ENCODE results near the gene WDR5B. TPM values are rescaled to one million over a fixed set of nuclear protein-coding genes. Genes with fewer than 3 reads are reported as not detected.
"Not testable (repeated sequence)": the region's sequence is repeated elsewhere in the genome, so short reads cannot be mapped to it uniquely, and the experiment has no call there.

The WDR5B gene
- polyA plus RNA-seq, 6 donors from 2014 or later, result 1.8 to 3.1 (median 2.6) TPM; not detected in 1

- ATAC-seq (ENCODE audit: low read depth in 2 of 2), result peak; percentile 53 to 57
- H3K27me3 Mint-ChIP-seq, result no peaks in the 10 kb centered on the region
- no peaks in the 10 kb centered on the region for H3K9me3 Mint-ChIP-seq
- H3K4me3 Mint-ChIP-seq, result peak within 1 kb of the TSS; percentile 89 to 99 (median 96)
- peak within 1 kb of the TSS; percentile 90 to 98 (median 98) for H3K27ac Mint-ChIP-seq
- peaks cover 27 to 31% (median 30%) of the 10 kb centered on the region in 3 donors for H3K4me1 Mint-ChIP-seq
- DNase-seq, result peak; percentile 80
- no peaks in the 10 kb centered on the region for H3K36me3 Mint-ChIP-seq
These were observed 32.8 kb downstream of the WDR5B start, which contains the start of gene MIX23 for GRCh38 chr3:122382888-122383666. Gene MIX23 (minus strand): TSS chr3:122383231. CDS start chr3:122383224, 7 bp downstream.

GRCh38 chr3:122377975-122378374 lies 37.9 kb downstream of the WDR5B start:
- H3K9me3 Mint-ChIP-seq, result no peaks in the 10 kb centered on the region
- H3K27ac Mint-ChIP-seq, result no peak overlapping the region
- H3K36me3 Mint-ChIP-seq, result peaks cover 8 to 13% of the 10 kb centered on the region in 2 donors
- H3K4me3 Mint-ChIP-seq, result no peak overlapping the region
- no peak for ATAC-seq (ENCODE audit: low read depth in 2 of 2)
- peaks cover 12 to 17% (median 15%) of the 10 kb centered on the region in 3 donors for H3K4me1 Mint-ChIP-seq
- DNase-seq, result no peak
- H3K27me3 Mint-ChIP-seq, result no peaks in the 10 kb centered on the region

- no peaks in the 10 kb centered on the region for H3K9me3 Mint-ChIP-seq
- peaks cover 2 to 10% (median 8%) of the 10 kb centered on the region in 3 donors for H3K4me1 Mint-ChIP-seq
- no peak for DNase-seq
- no peaks in the 10 kb centered on the region for H3K27me3 Mint-ChIP-seq
- no peak for ATAC-seq (ENCODE audit: low read depth in 2 of 2)
- peaks cover 13 to 14% of the 10 kb centered on the region in 2 donors for H3K36me3 Mint-ChIP-seq
- H3K27ac Mint-ChIP-seq, result peak overlapping the region in 1 of 6 donors; percentile 71
- H3K4me3 Mint-ChIP-seq, result no peak overlapping the region
These were observed 41.8 kb downstream of the WDR5B start for GRCh38 chr3:122374034-122374433.

- Mint-ChIP-seq H3K9me3 (no peaks in the 10 kb centered on the region), H3K27ac (peak overlapping the region in 2 of 6 donors; percentile 52 to 54), H3K4me3 (no peak overlapping the region), H3K36me3 (peaks cover 8 to 22% of the 10 kb centered on the region in 2 donors), H3K27me3 (no peaks in the 10 kb centered on the region), H3K4me1 (peaks cover 0 to 2% (median 0%) of the 10 kb centered on the region in 3 donors)
- no peak for ATAC-seq (ENCODE audit: low read depth in 2 of 2)
- no peak for DNase-seq
These were observed 49.5 kb downstream of the WDR5B start for GRCh38 chr3:122366379-122366749.

GRCh38 chr3:122365582-122366378 lies 50.1 kb downstream of the WDR5B start:
- peaks cover 8 to 18% of the 10 kb centered on the region in 2 donors for H3K36me3 Mint-ChIP-seq
- not testable (repeated sequence) for H3K4me3 Mint-ChIP-seq; H3K9me3 Mint-ChIP-seq; DNase-seq; H3K4me1 Mint-ChIP-seq; ATAC-seq (ENCODE audit: low read depth in 2 of 2); H3K27me3 Mint-ChIP-seq
- peak overlapping the region in 2 of 6 donors; percentile 15 to 54 for H3K27ac Mint-ChIP-seq

GRCh38 chr3:122365073-122365472 lies 50.8 kb downstream of the WDR5B start:
- no peaks in the 10 kb centered on the region for H3K4me1 Mint-ChIP-seq
- ATAC-seq (ENCODE audit: low read depth in 2 of 2) (no peak), DNase-seq (no peak)
- H3K36me3 Mint-ChIP-seq, result peaks cover 8 to 18% of the 10 kb centered on the region in 2 donors
- peak overlapping the region in 1 of 6 donors; percentile 15 for H3K27ac Mint-ChIP-seq
- no peaks in the 10 kb centered on the region for H3K27me3 Mint-ChIP-seq
- H3K9me3 Mint-ChIP-seq, result no peaks in the 10 kb centered on the region
- no peak overlapping the region for H3K4me3 Mint-ChIP-seq

GRCh38 chr3:122364490-122364889 lies 51.4 kb downstream of the WDR5B start:
- DNase-seq (no peak), ATAC-seq (ENCODE audit: low read depth in 2 of 2) (no peak)
- H3K4me1 Mint-ChIP-seq, result no peaks in the 10 kb centered on the region
- H3K36me3 Mint-ChIP-seq, result peaks cover 8 to 18% of the 10 kb centered on the region in 2 donors
- H3K9me3 Mint-ChIP-seq, result no peaks in the 10 kb centered on the region
- H3K27me3 Mint-ChIP-seq, result no peaks in the 10 kb centered on the region
- H3K27ac Mint-ChIP-seq, result no peak overlapping the region
- H3K4me3 Mint-ChIP-seq, result no peak overlapping the region

Other genes starting within 250 kb of the WDR5B start
- not detected for gene CASR, start 232.4 kb downstream of the WDR5B start, polyA plus RNA-seq (ENCODE audit: low read depth in 6 of 6)
- gene CSTA, start 90.8 kb downstream of the WDR5B start, polyA plus RNA-seq (ENCODE audit: low read depth in 6 of 6), result 1 to 10 TPM in 1 of 6 donors, under 1 TPM in 3, not detected in 2; 0.57 to 2.5 (median 0.67) TPM
- gene MIX23, start 32.8 kb downstream of the WDR5B start, polyA plus RNA-seq (ENCODE audit: low read depth in 6 of 6), result 10 to 100 TPM in 5 of 6 donors, under 1 TPM in 1; 0.77 to 28.5 (median 22.2) TPM
- gene FAM162A, start 31.9 kb downstream of the WDR5B start, polyA plus RNA-seq (ENCODE audit: low read depth in 6 of 6), result 10 to 100 TPM; 54.9 to 99.9 (median 71.2) TPM
- gene KPNA1, start 98.9 kb upstream of the WDR5B start, polyA plus RNA-seq (ENCODE audit: low read depth in 6 of 6), result 10 to 100 TPM; 31.5 to 44.1 (median 34.5) TPM
- 10 to 100 TPM; 13.1 to 26.2 (median 18.8) TPM for gene PARP9, start 148.2 kb upstream of the WDR5B start, polyA plus RNA-seq (ENCODE audit: low read depth in 6 of 6)
- gene DTX3L, start 148.3 kb upstream of the WDR5B start, polyA plus RNA-seq (ENCODE audit: low read depth in 6 of 6), result 10 to 100 TPM; 10.9 to 34.1 (median 27.0) TPM
- gene PARP15, start 161.6 kb upstream of the WDR5B start, polyA plus RNA-seq (ENCODE audit: low read depth in 6 of 6), result 10 to 100 TPM; 10.9 to 24.4 (median 17.8) TPM

All from naive B cell (primary cell).